Body of pancreas (tissue), 4 donors: Measurements from ENCODE around the gene DPH6. TPM values are rescaled to one million over a fixed set of nuclear protein-coding genes. Genes with fewer than 3 reads are reported as not detected.
A peak's percentile ranks its signal among the peaks of the same experiment; 100 is the strongest.
"Not testable (repeated sequence)": the region's sequence is repeated elsewhere in the genome, so short reads cannot be mapped to it uniquely, and the experiment has no call there.

Experiments
- ATAC-seq: fragments of 150-250 bp; one replicate; pipeline ENCODE4 v1.9.1; 2016
- DNase-seq, 4 donors: peaks; one replicate each; pipeline ENCODE4 v3.0.0-alpha.2; 2019
- H3K27ac ChIP-seq, 4 donors: fragments of 200-600 bp; sonication (generic); 1 replicate in 3 of 4; 2 replicates in 1 of 4; pipeline versions ENCODE4 v1.5.1 to v1.6.1; 2016 to 2019; ENCODE audit warnings: mild to moderate bottlenecking in 1 of 4, mixed read lengths in 1 of 4, moderate library complexity in 1 of 4
- H3K27me3 ChIP-seq, 2 donors: fragments of 200-600 bp; sonication (generic); one replicate each; pipeline ENCODE4 v1.6.0; 2016; ENCODE audit warnings: mild to moderate bottlenecking in 1 of 2
- H3K36me3 ChIP-seq, 2 donors: fragments of 200-600 bp; sonication (generic); replicated peaks in 1 of 2; 2 replicates each; pipeline ENCODE4 v1.5.1; 2016; ENCODE audit warnings: low read depth in 2 of 2; ENCODE audit not compliant: insufficient read depth in 1 of 2
- H3K4me1 ChIP-seq: fragments of 200-600 bp; sonication (generic); one replicate; pipeline ENCODE4 v1.6.0; 2016
- H3K4me3 ChIP-seq, 2 donors: fragments of 200-600 bp; sonication (generic); 1 replicate in 1 of 2; 2 replicates in 1 of 2; pipeline ENCODE4 v1.5.1; 2016 to 2019
- H3K9me3 ChIP-seq, 3 donors: fragments of 200-600 bp; sonication (generic); 1 replicate in 2 of 3; 2 replicates in 1 of 3; pipeline ENCODE4 v1.5.1; 2016
- POLR2A ChIP-seq, 3 donors: fragments of 450-650 bp; IDR thresholded peaks; one replicate each; pipeline ENCODE4 v1.6.1; 2016; ENCODE audit warnings: antibody characterized with exemption in 3 of 3, mild to moderate bottlenecking in 2 of 3
- WGBS, 2 donors: methylation state at CpG; one replicate each; pipeline ENCODE4 v1.1.5; 2017; 5-methylcytosine and 5-hydroxymethylcytosine counted together
- intact Hi-C: fragments of 100-400 bp; cut with DNase I; formaldehyde crosslinking; loops from one replicate; pipeline ENCODE4 v1.15.1; 2023
- total RNA-seq, 2 donors: library from RNA; depleted of rRNA; stranded (reverse); fragments of >200 nt; gene quantifications; one replicate each; pipeline ENCODE4 v1.1.0, GENCODE V29; 2016
- TF ChIP-seq, protein P1 (sequence below), 7 experiments: fragments of 450-650 bp in 4 of 7; fragments of 200-600 bp in 3 of 7; sonication (generic) in 3 of 7; IDR thresholded peaks; one replicate each; pipeline ENCODE4 v1.5.1; 2016 to 2019; ENCODE audit warnings: antibody characterized with exemption in 7 of 7

The DPH6 gene
- total RNA-seq, 2 donors from 2014 or later, result 10.9 to 18.9 TPM

DNA sequence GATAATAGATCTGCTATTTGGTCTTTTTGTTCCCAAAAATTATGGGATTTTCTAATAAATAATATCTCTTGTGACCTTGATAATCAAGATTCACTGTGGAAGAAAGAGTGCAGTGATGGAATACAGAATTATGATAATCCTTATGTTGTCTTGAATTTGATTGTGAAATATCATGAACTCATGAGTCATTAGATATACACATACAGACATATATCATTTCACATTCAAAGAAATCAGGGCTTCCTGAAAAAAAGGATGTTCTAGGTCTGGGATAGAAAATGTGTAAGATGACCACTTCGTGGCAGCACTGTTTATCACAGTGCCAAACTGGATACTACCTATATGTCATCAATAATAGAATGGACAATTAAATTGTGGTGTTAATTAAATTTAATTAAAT, 97.7 kb downstream of the DPH6 start:
- TF ChIP-seq POLR2A (IDR thresholded peaks at IDR 0.05), result no peak
- TF ChIP-seq, protein P1, sequence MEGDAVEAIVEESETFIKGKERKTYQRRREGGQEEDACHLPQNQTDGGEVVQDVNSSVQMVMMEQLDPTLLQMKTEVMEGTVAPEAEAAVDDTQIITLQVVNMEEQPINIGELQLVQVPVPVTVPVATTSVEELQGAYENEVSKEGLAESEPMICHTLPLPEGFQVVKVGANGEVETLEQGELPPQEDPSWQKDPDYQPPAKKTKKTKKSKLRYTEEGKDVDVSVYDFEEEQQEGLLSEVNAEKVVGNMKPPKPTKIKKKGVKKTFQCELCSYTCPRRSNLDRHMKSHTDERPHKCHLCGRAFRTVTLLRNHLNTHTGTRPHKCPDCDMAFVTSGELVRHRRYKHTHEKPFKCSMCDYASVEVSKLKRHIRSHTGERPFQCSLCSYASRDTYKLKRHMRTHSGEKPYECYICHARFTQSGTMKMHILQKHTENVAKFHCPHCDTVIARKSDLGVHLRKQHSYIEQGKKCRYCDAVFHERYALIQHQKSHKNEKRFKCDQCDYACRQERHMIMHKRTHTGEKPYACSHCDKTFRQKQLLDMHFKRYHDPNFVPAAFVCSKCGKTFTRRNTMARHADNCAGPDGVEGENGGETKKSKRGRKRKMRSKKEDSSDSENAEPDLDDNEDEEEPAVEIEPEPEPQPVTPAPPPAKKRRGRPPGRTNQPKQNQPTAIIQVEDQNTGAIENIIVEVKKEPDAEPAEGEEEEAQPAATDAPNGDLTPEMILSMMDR (IDR thresholded peaks at IDR 0.05), result no peak
- Histone ChIP-seq H3K4me1 (no peaks in the 10 kb centered on the region), H3K27ac (no peak overlapping the region), H3K36me3 (no peaks in the 10 kb centered on the region), H3K4me3 (no peak overlapping the region), H3K27me3 (no peaks in the 10 kb centered on the region), H3K9me3 (no peaks in the 10 kb centered on the region)
- intact Hi-C loops, result no loop called here
- no peak for ATAC-seq
- DNase-seq, result no peak
- WGBS, 2 donors, result 86 to 89% methylated on average over 1 of the region's 1 CpG

DNA sequence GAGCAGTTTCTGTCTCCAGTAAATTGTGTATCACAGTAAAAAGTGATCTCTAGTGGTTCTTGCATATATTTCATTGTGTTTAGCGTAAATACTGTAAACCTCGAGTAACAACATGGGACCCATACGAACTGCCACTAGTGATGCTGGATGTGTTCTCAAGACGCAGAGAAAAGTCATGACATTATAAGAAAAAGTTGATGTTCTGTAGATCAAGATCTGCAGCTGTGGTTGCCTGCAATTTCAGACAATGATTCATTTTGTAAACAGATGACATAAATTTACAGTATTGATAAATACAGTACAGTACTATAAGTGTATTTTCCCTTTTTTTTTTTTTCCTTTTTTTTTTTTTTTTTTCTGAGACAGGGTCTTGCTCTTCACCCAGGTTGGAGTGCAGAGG, 100.1 kb downstream of the DPH6 start:
- 70 to 79% methylated on average over 4 of the region's 4 CpGs for WGBS, 2 donors
- no peak for DNase-seq
- ATAC-seq, result no peak
- Histone ChIP-seq H3K36me3 (no peaks in the 10 kb centered on the region), H3K27me3 (no peaks in the 10 kb centered on the region), H3K9me3 (no peaks in the 10 kb centered on the region), H3K27ac (no peak overlapping the region), H3K4me1 (no peaks in the 10 kb centered on the region), H3K4me3 (no peak overlapping the region)
- TF ChIP-seq, protein P1 (IDR thresholded peaks at IDR 0.05), result no peak
- no peak for TF ChIP-seq POLR2A (IDR thresholded peaks at IDR 0.05)
- intact Hi-C loops, result no loop called here

GRCh38 chr15:35444557-35445204, 101.3 kb downstream of the DPH6 start:
- no peak for DNase-seq
- intact Hi-C loops, result no loop called here
- no peak for ATAC-seq
- no peak for TF ChIP-seq POLR2A (IDR thresholded peaks at IDR 0.05)
- TF ChIP-seq, protein P1 (IDR thresholded peaks at IDR 0.05), result peak; percentile 32 to 66 (median 62)
- WGBS, 2 donors, result 27 to 29% methylated on average over 1 of the region's 1 CpG
- H3K4me1 ChIP-seq, result no peaks in the 10 kb centered on the region
- H3K4me3 ChIP-seq, result no peak overlapping the region
- no peaks in the 10 kb centered on the region for H3K27me3 ChIP-seq
- H3K36me3 ChIP-seq, result no peaks in the 10 kb centered on the region
- H3K9me3 ChIP-seq, result no peaks in the 10 kb centered on the region
- no peak overlapping the region for H3K27ac ChIP-seq

- Histone ChIP-seq H3K27me3 (no peaks in the 10 kb centered on the region), H3K9me3 (no peaks in the 10 kb centered on the region), H3K27ac (no peak overlapping the region), H3K36me3 (no peaks in the 10 kb centered on the region), H3K4me1 (no peaks in the 10 kb centered on the region), H3K4me3 (no peak overlapping the region)
- intact Hi-C loops, result no loop called here
- TF ChIP-seq, protein P1 (IDR thresholded peaks at IDR 0.05), result no peak
- no peak for TF ChIP-seq POLR2A (IDR thresholded peaks at IDR 0.05)
- no peak for DNase-seq
- no peak for ATAC-seq
These were observed 102.6 kb downstream of the DPH6 start for GRCh38 chr15:35443376-35443775.

DNA sequence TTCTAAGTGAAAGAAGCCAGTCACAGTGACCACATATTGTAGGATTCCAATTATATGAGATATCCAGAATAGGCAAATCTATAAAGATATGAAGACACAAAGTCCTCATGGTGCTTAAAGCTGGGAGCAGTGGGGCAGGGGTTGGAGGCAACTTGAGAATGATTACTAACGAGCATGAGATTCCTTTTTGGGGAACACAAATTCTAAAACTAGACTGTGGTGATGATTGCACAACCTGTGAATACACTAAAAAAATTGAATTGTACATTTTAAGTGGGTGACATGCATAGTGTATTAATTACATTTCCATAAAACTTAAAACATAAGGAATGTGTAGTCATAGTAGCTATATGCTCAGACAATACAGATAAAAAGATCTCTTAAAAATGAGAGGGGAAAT, 103.2 kb downstream of the DPH6 start:
- Histone ChIP-seq H3K27ac (no peak overlapping the region), H3K36me3 (no peaks in the 10 kb centered on the region), H3K9me3 (no peaks in the 10 kb centered on the region), H3K4me1 (no peaks in the 10 kb centered on the region), H3K4me3 (no peak overlapping the region), H3K27me3 (no peaks in the 10 kb centered on the region)
- WGBS, 2 donors, result 79 to 88% methylated on average over 1 of the region's 1 CpG
- intact Hi-C loops, result no loop called here
- ATAC-seq, result no peak
- TF ChIP-seq, protein P1 (IDR thresholded peaks at IDR 0.05), result no peak
- no peak for TF ChIP-seq POLR2A (IDR thresholded peaks at IDR 0.05)
- no peak for DNase-seq

DNA sequence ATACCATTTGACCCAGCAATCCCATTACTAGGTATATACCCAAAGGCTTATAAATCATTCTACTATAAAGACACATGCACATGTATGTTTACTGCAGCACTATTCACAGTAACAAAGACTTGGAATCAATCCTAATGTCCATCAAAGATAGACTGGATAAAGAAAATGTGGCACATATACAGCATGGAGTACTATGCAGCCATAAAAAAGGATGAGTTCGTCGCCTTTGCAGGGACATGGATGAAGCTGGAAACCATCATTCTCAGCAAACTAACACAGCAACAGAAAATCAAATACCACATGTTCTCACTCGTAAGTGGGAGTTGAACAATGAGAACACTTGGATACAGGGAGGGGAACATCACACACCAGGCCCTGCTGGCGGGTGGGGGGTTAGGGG, 104.7 kb downstream of the DPH6 start:
- WGBS, 2 donors, result 97 to 98% methylated on average over 4 of the region's 4 CpGs
- H3K27ac ChIP-seq, H3K4me3 ChIP-seq, H3K4me1 ChIP-seq, DNase-seq, H3K36me3 ChIP-seq, intact Hi-C loops, ATAC-seq, H3K27me3 ChIP-seq, H3K9me3 ChIP-seq: not testable (repeated sequence)
